ENCODE measurements around the gene ERC1. TPM values are rescaled to one million over a fixed set of nuclear protein-coding genes. Genes with fewer than 3 reads are reported as not detected.

ERC1 gene
- total and polyA plus RNA-seq, 2 donors from 2014 or later: 5.1 to 68.3 TPM

DNA sequence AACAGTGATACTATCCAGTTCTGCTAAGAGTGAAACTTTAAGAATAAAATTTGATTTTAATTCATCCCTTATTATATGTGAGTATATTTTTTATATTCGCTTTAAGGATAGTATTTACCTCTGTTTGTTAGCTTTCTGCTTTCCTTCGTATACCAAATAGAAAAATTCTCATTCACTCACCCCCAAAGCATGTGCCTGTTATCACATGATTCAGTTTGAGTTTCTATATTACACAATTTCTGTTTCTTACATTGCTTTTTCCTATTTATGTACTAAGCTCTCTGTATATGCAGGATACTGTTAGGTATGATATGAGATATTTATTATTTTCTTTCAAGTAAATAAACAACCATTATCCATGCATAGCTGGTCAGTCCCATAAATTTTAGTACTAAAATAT, 328.2 kb downstream of the ERC1 start:
- DNase-seq (no peak), FAIRE-seq (no peak)
- no peak overlapping the region for H3K27ac ChIP-seq (ENCODE audit: low read depth in 2 of 2, low read length in 2 of 2)
- TF ChIP-seq, protein P1, sequence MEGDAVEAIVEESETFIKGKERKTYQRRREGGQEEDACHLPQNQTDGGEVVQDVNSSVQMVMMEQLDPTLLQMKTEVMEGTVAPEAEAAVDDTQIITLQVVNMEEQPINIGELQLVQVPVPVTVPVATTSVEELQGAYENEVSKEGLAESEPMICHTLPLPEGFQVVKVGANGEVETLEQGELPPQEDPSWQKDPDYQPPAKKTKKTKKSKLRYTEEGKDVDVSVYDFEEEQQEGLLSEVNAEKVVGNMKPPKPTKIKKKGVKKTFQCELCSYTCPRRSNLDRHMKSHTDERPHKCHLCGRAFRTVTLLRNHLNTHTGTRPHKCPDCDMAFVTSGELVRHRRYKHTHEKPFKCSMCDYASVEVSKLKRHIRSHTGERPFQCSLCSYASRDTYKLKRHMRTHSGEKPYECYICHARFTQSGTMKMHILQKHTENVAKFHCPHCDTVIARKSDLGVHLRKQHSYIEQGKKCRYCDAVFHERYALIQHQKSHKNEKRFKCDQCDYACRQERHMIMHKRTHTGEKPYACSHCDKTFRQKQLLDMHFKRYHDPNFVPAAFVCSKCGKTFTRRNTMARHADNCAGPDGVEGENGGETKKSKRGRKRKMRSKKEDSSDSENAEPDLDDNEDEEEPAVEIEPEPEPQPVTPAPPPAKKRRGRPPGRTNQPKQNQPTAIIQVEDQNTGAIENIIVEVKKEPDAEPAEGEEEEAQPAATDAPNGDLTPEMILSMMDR (IDR thresholded peaks at IDR 0.05; ENCODE audit: borderline replicate concordance, extremely low read depth, insufficient read depth): no peak
- H3K4me1 ChIP-seq (ENCODE audit: control insufficient read depth in 2 of 3, insufficient read depth in 2 of 3, low read depth in 1 of 3, low read length in 3 of 3): peaks cover 4 to 10% (median 6%) of the 10 kb centered on the region in 3 donors
- H3K4me3 ChIP-seq (ENCODE audit: low read length in 3 of 3): peak overlapping the region in 1 of 3 donors; percentile 7
- intact Hi-C loops (cut with DNase I): no loop called here
- H3K9me3 ChIP-seq (ENCODE audit: control insufficient read depth in 2 of 3, insufficient read depth in 1 of 3, low read length in 3 of 3): no peaks in the 10 kb centered on the region
- H3K36me3 ChIP-seq (ENCODE audit: control insufficient read depth in 2 of 3, insufficient read depth in 3 of 3, low read length in 3 of 3): no peaks in the 10 kb centered on the region
- no peaks in the 10 kb centered on the region for H3K27me3 ChIP-seq (ENCODE audit: control insufficient read depth, insufficient read depth, low read length)
- no peak overlapping the region for H3K9ac ChIP-seq (ENCODE audit: low read length in 3 of 3)

DNA sequence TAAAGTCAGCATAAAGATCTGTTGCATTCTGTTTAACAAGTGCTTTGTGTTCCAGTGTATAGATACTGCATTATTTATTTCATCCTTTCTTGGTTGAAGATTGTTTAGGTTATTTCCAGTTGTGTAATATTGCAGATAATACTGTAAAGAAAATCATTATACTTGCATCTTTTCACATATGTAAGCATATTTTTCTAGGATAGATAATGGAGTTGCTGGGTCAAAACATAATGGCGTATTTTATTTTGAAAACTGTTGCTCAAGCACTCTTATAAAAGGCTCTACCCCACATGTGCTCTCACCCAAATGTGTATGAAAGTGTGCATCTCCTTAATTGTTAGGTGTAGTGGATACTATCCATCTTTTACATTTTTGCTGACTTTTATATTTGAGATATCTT, 329.0 kb downstream of the ERC1 start:
- no peaks in the 10 kb centered on the region for H3K36me3 ChIP-seq (ENCODE audit: control insufficient read depth in 2 of 3, insufficient read depth in 3 of 3, low read length in 3 of 3)
- DNase-seq (no peak), FAIRE-seq (no peak)
- intact Hi-C loops (cut with DNase I): no loop called here
- H3K4me1 ChIP-seq (ENCODE audit: control insufficient read depth in 2 of 3, insufficient read depth in 2 of 3, low read depth in 1 of 3, low read length in 3 of 3): peaks cover 4 to 10% (median 6%) of the 10 kb centered on the region in 3 donors
- no peaks in the 10 kb centered on the region for H3K9me3 ChIP-seq (ENCODE audit: control insufficient read depth in 2 of 3, insufficient read depth in 1 of 3, low read length in 3 of 3)
- TF ChIP-seq, protein P1 (IDR thresholded peaks at IDR 0.05; ENCODE audit: borderline replicate concordance, extremely low read depth, insufficient read depth): no peak
- H3K27me3 ChIP-seq (ENCODE audit: control insufficient read depth, insufficient read depth, low read length): no peaks in the 10 kb centered on the region
- no peak overlapping the region for H3K27ac ChIP-seq (ENCODE audit: low read depth in 2 of 2, low read length in 2 of 2)
- no peak overlapping the region for H3K4me3 ChIP-seq (ENCODE audit: low read length in 3 of 3)
- no peak overlapping the region for H3K9ac ChIP-seq (ENCODE audit: low read length in 3 of 3)

DNA sequence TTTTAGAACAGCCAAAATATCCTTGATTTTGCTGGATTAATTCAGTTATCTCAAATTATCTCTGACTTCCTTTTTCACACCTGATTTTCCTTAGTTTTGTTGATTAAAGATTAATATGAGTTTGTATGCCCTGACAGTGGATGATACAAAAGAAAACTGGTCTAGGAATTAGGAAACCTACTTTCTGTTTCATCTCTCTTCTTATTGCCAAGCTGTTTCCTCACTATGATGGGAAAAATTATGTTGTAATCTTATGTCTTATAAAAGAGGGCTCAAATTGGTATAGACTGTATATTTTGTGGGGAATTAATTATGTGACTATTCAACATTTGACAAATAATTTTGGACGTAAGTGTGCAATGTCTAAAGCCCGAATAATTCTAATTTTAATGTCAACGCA, 331.8 kb downstream of the ERC1 start:
- intact Hi-C loops (cut with DNase I): no loop called here
- FAIRE-seq (no peak), DNase-seq (no peak)
- no peak overlapping the region for H3K27ac ChIP-seq (ENCODE audit: low read depth in 2 of 2, low read length in 2 of 2)
- H3K36me3 ChIP-seq (ENCODE audit: control insufficient read depth in 2 of 3, insufficient read depth in 3 of 3, low read length in 3 of 3): no peaks in the 10 kb centered on the region
- no peaks in the 10 kb centered on the region for H3K9me3 ChIP-seq (ENCODE audit: control insufficient read depth in 2 of 3, insufficient read depth in 1 of 3, low read length in 3 of 3)
- no peak overlapping the region for H3K4me3 ChIP-seq (ENCODE audit: low read length in 3 of 3)
- no peaks in the 10 kb centered on the region for H3K27me3 ChIP-seq (ENCODE audit: control insufficient read depth, insufficient read depth, low read length)
- H3K4me1 ChIP-seq (ENCODE audit: control insufficient read depth in 2 of 3, insufficient read depth in 2 of 3, low read depth in 1 of 3, low read length in 3 of 3): peaks cover 4 to 10% (median 6%) of the 10 kb centered on the region in 3 donors
- TF ChIP-seq, protein P1 (IDR thresholded peaks at IDR 0.05; ENCODE audit: borderline replicate concordance, extremely low read depth, insufficient read depth): no peak
- no peak overlapping the region for H3K9ac ChIP-seq (ENCODE audit: low read length in 3 of 3)

DNA sequence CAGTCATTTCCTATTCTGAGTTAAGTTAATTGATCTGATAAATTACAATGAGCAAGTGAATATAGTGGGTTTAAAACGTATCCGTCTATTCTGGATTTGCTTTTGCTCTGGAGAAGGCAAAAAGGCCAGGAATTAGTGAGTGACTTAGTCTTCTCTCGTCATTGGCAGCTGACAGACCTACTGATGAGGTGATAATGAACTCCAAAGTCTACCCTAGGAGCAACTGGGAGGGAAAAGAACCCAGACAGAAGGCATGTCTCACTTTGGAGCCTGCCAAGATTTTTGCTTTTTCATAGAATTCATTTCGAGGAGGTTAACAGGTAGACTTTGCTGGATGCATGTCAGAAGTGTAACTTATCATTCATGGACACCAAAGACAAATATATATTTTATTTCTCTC, 333.1 kb downstream of the ERC1 start:
- Histone ChIP-seq H3K9me3 (ENCODE audit: control insufficient read depth in 2 of 3, insufficient read depth in 1 of 3, low read length in 3 of 3) (no peaks in the 10 kb centered on the region), H3K36me3 (ENCODE audit: control insufficient read depth in 2 of 3, insufficient read depth in 3 of 3, low read length in 3 of 3) (no peaks in the 10 kb centered on the region), H3K4me3 (ENCODE audit: low read length in 3 of 3) (no peak overlapping the region), H3K9ac (ENCODE audit: low read length in 3 of 3) (no peak overlapping the region), H3K27ac (ENCODE audit: low read depth in 2 of 2, low read length in 2 of 2) (no peak overlapping the region), H3K4me1 (ENCODE audit: control insufficient read depth in 2 of 3, insufficient read depth in 2 of 3, low read depth in 1 of 3, low read length in 3 of 3) (peaks cover 0 to 5% (median 0%) of the 10 kb centered on the region in 3 donors), H3K27me3 (ENCODE audit: control insufficient read depth, insufficient read depth, low read length) (no peaks in the 10 kb centered on the region)
- no peak for DNase-seq
- FAIRE-seq: no peak
- intact Hi-C loops (cut with DNase I): no loop called here
- TF ChIP-seq, protein P1 (IDR thresholded peaks at IDR 0.05; ENCODE audit: borderline replicate concordance, extremely low read depth, insufficient read depth): no peak

All from kidney (tissue), 14 donors.